GM21737 (cell line): ENCODE data around the gene CDH12.
"Not testable (repeated sequence)": the region's sequence is repeated elsewhere in the genome, so short reads cannot be mapped to it uniquely, and the experiment has no call there.

Experiments
- ATAC-seq: cut with Tn5 transposase; IDR thresholded peaks from one replicate; pipeline ENCODE4 v1.9.1; 2021; ENCODE audit warnings: mild to moderate bottlenecking, moderate library complexity; ENCODE audit not compliant: unreplicated experiment

Gene CDH12

DNA sequence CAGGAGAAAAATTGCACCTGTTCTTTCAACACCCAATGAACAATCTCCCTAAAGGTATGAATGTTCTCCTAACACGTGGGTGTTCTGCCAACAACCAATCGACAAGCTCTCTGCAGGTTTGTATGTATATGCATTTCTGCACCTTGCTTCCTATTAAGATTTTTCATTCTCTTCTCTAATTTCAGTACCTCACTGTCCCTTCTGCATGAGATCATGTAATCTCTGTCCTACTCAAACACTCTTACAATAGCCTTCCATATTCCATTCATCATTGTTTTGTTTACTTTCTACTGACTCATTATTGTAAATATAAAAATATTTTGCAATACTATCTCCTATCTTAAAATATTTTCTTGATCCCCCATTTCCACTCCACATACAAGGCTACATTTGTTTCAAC lies 382.0 kb downstream of the CDH12 start:
- no peak for ATAC-seq

DNA sequence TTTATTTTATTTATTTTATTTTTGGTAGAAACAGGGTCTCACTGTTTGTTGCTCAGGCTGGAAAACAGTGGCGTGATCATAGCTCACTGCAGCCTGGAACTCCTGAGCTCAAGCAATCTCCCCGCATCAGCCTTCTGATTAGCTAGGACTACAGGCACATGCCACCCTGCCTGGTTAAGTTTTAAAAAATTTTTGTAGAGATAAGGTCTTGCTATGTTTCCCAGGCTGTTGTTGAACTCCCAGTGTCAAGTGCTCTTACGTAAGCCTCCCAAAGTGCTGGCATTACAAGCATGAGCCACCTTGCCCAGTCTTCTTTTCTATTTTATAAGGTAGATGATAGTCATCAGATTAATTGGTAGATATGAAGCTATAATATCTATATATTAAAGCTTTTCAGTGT lies 382.7 kb downstream of the CDH12 start:
- ATAC-seq, result no peak

DNA sequence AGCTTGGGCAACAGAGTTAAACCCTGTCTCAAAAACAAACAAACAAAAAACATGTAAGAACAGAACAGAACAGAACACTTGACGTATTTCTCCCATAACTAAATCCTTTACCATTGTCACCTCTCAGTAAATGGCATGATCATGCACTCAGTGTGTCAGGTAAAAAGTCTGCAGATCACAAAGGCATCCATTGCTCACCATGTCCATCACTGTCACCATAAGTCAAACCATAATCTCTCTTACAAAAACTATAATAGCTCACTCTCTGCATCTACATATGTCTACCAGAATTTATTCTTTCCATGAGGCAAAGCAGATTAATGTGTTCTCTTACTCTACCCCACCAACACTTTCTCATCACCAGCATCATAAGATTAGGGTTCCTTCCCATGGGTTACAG lies 387.5 kb downstream of the CDH12 start:
- no peak for ATAC-seq

DNA sequence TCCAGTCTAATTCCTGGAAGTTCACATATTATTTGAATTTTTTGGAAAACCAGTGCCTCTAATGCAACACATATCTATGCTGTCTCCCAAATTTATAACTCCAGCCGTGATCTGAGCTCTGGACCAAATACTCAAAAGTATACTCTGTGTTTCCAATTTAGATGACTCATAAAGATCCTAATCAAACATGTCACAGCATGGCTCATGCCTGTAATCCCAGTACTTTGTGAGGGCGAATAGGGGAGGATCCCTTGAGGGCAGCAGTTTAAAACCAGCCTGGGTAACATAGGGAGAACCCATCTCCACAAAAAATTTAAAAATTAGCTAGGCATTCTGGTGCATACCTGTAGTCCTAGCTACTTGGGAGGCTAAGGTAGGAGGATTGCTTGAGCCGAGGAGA lies 388.0 kb downstream of the CDH12 start:
- no peak for ATAC-seq

DNA sequence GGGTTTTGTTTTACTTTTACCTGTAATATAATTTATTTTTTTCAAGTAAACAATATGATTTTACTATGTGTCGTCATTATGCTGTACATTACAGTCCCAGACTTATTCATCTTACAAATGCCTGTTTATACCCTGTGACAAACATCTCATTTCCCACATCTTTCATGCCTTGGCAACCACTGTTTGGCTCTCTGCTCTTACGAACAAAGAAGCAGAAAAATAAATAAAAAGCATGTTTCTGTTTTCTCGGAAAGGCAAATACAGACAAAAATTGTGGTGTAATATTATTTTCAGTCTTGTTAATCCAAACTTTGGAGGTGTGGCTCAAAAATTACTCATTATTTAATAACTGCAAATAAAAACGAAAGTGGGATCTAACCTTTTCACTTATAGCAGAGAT lies 393.0 kb downstream of the CDH12 start:
- ATAC-seq, result no peak

DNA sequence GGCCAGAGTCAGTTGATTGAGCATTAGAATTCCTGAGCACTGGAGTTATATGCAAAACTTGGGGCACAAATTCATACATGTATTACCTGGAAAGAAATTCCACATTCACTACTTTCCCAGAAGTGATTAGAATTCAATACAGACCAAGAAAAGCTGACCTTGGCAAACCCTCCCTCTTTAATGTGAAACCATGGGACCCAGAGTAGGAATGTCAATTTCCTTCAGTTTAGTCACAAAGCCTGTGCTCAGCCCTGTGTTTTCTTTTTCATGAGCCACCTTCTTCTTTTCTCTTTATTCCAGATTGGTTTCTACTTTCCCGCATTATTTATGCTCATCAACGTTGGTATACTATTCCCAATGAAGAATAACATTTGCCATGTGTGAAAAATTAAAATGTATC lies 420.2 kb downstream of the CDH12 start:
- ATAC-seq, result no peak

DNA sequence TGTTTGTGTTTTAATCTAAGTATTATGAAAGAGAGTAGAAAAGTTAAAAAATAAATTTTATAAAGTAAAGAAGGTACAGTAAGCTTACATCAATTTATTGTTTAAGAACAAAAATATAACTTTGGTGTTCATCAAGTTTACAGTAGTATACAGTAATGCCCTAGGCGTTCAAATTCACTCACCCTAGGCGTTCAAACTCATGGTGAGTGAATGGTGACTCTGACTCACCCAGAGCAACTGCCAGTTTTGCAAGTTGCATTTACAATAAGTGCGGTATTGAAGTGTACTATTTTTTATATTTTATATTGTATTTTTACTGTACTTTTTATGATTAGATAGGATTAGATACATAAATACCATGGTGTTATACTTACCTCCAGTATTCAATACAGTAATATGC lies 421.3 kb downstream of the CDH12 start:
- ATAC-seq, result no peak

DNA sequence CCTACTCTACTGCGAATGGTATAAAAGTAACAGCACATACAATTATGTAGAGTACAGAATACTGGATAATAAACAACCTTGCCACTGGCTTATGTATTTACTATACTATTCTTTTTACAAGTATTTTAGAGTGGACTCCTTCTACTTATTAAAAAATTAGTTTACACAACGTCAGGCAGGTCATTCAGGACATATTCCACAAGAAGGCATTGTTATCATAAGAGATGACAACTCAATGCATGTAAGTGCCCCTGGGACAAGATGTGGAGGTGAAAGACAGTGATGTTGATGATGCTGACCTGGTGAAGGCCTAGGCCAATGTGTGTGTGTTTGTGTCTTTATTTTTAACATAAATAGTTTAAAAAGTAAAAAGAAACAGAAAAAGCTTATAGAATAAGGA lies 421.7 kb downstream of the CDH12 start:
- no peak for ATAC-seq

DNA sequence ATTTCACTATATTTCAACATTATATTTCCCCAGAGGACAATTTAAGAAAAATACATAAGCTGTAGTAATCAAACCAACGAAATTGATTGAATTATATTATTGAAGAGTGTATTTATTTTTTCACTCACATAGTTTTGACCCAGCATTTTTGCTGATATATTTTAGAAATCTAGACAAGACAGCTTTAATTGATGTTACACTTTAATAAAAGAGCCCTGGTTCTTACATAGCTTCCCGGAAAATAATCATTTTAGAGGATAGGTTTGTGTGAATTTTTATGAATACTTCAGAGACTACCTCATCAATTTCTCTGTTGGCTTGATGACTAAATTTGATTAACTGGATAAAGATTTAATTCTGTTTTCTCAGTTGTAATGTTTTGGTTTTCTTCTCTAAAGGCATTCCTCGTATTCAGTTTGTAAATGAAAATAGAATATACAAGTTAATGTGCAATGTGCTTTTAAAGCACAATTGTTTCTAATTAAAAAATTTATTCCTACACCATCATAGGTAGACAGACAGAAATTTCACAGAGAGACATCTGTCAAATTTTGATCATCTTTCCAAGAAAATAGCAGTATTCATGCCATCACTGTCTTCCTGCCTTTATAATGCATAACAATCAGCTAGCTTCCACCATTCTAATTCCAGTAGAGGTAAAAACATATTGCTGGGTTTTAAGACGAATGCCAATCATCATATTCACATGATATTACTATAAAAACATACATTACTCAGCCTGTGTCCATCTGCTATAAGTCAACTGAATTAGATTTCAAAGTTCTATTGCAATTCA lies 441.4 kb downstream of the CDH12 start:
- no peak for ATAC-seq

DNA sequence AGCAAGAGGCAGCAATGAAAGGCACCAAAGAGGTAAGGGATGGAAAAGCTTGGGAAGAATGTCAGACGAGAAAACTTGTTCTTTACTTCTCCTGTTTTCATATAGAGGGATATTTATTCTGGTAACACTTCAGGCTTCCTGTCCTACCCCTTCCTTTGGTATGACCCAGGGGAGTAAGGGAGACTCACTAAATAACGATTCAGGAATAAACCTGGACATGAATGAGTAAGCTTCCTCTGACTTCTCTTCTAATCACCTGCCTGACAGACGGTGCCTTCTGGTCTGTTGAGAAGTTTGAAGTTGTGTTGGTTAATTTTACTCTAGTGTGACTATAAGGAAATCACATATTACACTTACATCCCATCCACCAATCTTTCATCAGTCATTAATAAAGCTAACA lies 461.2 kb downstream of the CDH12 start:
- ATAC-seq, result no peak

DNA sequence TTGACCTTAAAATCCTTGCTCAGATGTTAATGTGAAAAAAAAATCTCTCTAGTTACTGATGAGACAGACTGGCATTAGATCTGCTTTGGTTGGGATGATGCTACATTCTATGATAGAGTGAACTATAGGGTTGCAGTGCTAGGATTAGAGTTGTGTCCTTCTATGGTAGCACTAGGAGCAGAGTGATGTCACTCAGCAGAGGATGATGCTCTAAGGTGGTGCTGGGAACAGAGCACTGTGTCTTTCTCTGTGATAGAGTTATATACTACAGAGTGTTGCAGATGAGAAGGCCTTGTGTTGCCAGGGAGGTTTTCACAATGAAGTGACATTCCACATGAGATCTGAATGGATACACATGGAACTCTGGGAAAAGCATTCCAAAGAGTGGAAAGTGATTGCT lies 462.3 kb downstream of the CDH12 start:
- no peak for ATAC-seq

DNA sequence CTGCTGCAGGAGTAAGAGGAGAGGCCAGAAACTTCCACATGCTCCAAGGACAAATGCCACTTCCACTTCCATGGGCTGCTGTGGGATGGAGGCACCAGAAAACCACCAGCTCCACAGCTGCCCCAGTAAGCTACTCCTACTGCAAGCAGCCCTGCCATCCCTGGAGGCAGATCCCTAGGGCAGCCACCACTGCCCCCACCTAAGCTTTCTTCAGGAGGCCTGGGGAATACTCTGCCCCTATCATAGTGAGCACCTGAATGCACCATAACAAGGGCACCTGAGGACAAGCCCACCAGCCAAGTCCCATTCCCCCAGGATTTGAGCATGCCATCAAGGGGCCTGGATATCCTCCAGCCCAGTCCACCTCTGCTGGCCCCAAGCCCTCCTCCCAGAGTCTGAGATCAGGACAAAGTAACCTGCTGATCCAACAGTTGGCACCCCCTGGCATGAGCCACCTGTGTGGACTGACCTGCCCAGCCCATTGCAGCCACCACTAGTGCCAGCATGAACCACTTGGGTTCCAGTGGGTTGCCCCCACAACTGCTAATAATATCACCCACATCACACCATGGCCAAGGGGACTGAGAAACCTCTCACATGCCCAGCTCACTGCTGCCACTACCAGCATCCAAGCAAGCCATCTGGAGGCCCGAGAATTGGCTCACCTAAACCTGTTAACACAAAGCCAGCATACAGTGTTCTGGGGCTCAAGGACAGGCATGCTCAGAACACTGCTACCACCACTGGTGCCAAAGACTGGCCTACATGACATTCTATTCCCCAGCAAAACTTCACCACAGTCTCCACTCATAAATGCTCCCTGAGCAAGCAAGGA lies 480.1 kb downstream of the CDH12 start:
- ATAC-seq, result no peak

DNA sequence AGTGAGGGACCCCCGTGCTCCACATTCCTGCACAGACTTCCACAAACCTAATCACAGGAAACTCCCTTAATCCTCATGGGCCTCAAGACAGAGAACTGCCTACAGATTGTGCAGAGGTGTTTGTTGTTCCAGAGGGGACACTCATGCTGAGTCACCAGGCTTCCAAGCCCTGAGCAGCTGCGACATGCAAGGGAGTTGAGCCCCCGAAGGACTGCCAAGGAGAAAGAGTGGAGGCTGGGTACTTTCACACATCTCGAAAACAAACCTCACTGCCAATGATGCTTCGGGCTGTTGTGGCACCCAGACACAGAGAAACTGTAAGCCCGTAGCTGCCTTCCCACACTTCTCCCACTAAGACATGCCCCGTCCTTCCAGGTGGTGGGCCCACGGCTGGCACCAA lies 480.8 kb downstream of the CDH12 start:
- ATAC-seq, result no peak

DNA sequence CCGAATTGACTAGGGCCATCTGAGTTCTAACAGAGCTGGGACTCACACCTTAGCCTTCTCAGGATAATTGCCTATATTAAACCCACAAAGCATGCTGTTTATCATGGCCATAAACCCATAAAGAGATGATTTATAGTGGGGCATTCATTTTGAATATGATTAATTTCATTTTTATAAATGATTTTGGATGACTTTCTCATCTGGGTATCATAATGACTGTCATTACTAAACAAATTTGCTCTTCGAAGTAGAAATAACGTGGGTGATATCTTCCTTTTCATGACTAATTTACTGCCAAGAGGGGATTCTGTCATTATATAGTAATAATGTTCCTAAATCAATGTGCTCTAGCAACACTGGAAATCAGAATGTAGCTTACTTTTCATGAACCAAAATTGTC lies 498.2 kb downstream of the CDH12 start:
- ATAC-seq, result no peak

DNA sequence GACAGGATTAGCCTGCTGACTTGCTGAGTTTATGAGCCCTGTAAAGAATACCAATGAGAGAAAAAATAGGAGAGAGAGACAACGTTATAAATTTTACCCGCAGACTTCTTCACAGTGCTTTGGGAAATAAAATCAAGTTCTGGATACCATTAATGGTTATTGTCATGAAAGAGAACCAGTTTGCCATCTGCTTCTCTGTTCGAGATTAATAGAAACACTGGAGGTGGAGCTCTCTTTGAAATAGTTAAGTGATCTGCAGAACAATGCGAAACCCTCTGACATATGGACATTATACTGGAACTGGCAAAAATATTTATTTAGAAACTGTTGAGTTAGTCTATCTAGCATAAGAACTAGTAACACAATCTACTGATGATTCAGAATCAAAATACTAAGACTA lies 500.7 kb downstream of the CDH12 start:
- ATAC-seq, result no peak

DNA sequence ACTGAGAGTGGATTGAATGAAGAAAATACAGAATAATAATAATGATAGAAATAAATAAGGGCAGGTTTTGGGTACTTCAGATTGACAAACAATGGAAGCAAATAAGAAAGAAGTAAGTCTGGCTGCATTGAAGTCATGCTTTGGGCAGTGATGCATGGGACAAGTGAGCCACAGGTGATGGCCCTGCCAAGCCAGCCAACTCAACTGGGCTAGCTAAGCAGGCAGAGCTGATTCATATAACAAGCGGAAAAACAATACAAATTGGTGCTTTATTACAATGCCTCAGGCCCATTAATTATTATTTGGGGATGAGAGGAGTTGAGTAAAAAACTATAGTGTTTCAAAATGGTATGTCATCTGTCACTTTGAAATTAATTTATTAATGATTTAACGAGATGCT lies 502.0 kb downstream of the CDH12 start:
- ATAC-seq, result no peak

DNA sequence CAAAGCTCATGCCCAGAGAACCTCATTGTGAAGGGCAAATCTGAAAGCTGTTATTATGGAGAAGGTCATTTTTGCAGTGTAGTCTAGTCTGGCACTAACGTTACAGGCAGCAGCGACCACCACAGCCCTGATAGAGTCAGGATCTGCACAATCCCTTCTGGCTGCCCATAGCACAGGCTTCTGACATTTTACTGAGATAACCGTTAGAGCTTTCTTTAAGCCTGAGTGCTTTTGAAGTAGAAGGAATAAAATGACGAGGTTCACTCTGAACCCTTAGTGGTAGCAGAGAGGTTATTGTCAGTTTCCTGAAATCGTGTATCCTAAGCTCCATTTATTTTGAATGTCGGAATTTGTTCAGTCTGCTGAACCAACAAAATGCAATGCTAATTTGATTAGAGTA lies 505.1 kb downstream of the CDH12 start:
- ATAC-seq, result no peak

DNA sequence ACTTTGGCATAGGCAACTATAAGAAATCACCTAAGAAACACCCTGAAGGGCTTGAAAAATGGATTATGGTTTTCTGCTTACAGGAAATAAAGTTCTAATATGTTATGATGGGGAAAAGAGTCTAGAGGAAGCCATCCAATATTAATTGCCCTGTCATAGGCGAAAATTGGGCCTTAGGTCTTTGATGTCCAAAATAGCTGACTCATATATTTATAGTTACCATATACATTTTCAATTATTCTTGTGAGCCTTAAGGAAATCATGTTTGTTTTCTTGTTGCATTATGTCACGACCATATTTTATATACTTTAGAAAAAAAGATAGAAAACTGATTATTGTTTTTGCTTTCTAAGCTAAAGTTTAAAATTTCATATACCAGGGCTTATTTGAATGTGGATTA lies 509.1 kb downstream of the CDH12 start:
- no peak for ATAC-seq

DNA sequence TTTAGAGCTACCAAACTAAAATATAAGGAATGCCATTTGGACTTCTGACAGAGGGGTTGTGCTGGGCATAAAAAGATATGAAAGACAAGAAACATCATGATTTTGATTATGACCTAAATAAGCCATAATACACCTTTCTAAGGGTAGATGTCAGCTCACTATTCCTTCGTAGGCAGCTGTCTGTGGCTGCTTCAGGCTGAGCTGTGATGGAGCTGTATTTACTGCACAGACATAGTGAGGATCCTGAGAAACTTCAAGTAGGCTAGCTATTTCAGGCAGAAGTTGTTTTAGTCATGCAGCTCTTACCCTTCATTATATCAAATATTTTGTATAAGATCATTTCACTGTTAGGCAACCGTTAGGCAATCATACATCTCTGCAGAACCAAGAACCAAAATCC lies 511.7 kb downstream of the CDH12 start:
- no peak for ATAC-seq

DNA sequence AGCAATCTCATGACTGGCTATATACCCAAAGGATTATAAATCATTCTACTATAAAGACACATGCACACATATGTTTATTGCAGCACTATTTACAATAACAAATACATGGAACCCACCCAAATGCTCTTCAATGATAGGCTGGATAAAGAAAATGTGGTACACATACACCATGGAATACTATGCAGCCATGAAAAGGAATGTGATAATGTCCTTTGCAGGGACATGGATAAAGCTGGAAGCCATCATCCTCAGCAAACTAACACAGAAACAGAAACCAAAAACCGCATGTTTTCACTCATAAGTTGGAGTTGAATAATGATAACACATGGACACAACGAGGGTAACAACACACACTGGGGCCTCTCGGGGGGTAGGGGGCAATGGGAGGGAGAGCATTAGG lies 520.2 kb downstream of the CDH12 start:
- ATAC-seq, result not testable (repeated sequence)

DNA sequence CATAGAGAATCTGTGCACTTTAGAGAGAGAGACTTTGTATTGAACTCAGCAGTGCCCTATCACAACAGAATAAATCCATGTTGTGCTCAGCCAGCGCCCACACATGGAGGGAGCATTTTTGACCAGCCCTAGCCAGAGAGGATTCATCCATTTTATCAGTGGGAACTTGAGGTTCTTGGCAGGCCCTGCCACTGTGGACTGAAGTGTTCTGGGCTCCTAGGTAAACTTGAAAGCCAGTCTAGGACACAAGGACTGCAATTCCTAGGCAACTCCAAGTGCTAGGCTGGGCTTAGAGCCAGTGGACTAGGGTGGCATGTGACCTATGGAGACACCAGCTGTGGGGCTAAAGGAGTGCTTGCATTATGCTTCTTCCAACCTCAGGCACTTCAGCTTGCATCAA lies 523.5 kb downstream of the CDH12 start:
- no peak for ATAC-seq

DNA sequence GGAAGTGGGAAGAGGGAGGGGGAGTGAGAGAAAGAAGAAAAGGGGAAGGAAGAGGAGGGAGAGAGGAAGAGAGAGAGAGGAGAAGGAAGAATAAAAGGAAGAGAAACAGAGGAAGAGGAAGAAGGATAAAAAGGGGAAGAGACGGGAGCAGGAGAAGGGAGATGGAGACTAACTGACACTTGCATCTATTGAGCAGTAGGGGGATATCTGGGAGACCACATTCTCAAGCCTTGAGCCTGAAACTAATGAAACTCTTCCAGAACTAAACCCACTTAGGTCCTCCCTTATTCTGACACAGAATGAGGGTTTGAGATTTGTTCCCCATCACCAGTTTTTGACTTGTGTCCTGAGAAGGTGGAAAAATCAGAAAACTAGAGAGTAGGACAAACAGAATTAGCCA lies 533.3 kb downstream of the CDH12 start:
- ATAC-seq, result no peak
